Panc1 (cell line): ENCODE data around the gene CEP135. TPM values are rescaled to one million over a fixed set of nuclear protein-coding genes. Genes with fewer than 3 reads are reported as not detected.

Experiments used
- ATAC-seq: fragments of 200-7000 bp; cut with Tn5 transposase; 2 replicates; pipeline ENCODE4 v1.9.1; 2020; ENCODE audit warnings: mild to moderate bottlenecking, moderate library complexity
- BruUV-seq: library from RNA; stranded (reverse); fragments of 400-500 nt; replicated peaks from 2 replicates; lab custom pipeline; 2021; lab: Mats Ljungman, UMichigan
- CTCF ChIA-PET: fragments of 300-600 bp; sonication (Branson Sonifier 250); formaldehyde crosslinking; loops from one replicate; lab custom pipeline; 2022; ENCODE audit warnings: antibody characterized with exemption; lab: Charles Lee
- POLR2A ChIA-PET: fragments of 300-600 bp; sonication (Branson Sonifier 250); formaldehyde crosslinking; loops from one replicate; lab custom pipeline; 2022; ENCODE audit warnings: antibody characterized with exemption; lab: Charles Lee
- DNase-seq: peaks from one replicate; pipeline ENCODE4 v3.0.0-alpha.2; 2010; ENCODE audit warnings: low read depth, low spot score
- H3K27ac ChIP-seq: 2 replicates; pipeline ENCODE4 v1.5.1; 2011; ENCODE audit warnings: mild to moderate bottlenecking, low read length, inconsistent platforms
- H3K27me3 ChIP-seq: fragments of 200-500 bp; sonication (Bioruptor generic); 2 replicates; pipeline ENCODE4 v1.6.0; 2014; ENCODE audit warnings: low read length, inconsistent platforms; ENCODE audit not compliant: control insufficient read depth, insufficient read depth
- H3K36me3 ChIP-seq: fragments of 200-500 bp; sonication (Bioruptor generic); 2 replicates; pipeline ENCODE4 v1.5.1; 2014; ENCODE audit warnings: inconsistent platforms, mild to moderate bottlenecking, low read length, moderate library complexity; ENCODE audit not compliant: control insufficient read depth, insufficient read depth
- H3K4me1 ChIP-seq: 2 replicates; pipeline ENCODE4 v1.5.1; 2011; ENCODE audit warnings: inconsistent platforms, mild to moderate bottlenecking, low read length, moderate library complexity; ENCODE audit not compliant: control insufficient read depth, insufficient read depth
- H3K4me3 ChIP-seq, 2 experiments: 2 replicates each; pipeline ENCODE4 v1.5.1; 2011 to 2012; ENCODE audit warnings: low read depth in 2 of 2, low read length in 2 of 2, mild to moderate bottlenecking in 2 of 2, inconsistent platforms in 1 of 2, moderate library complexity in 1 of 2
- H3K9me3 ChIP-seq: fragments of 200-500 bp; sonication (Bioruptor generic); 2 replicates; pipeline ENCODE4 v1.5.1; 2014; ENCODE audit warnings: low read depth, mild to moderate bottlenecking, inconsistent platforms, low read length, moderate library complexity; ENCODE audit not compliant: control insufficient read depth, insufficient read depth
- POLR2AphosphoS5 ChIP-seq: IDR thresholded peaks from 2 replicates; pipeline ENCODE4 v1.6.1; 2012; ENCODE audit warnings: mild to moderate bottlenecking, low read depth, low read length, moderate library complexity
- SIN3A ChIP-seq: IDR thresholded peaks from 2 replicates; pipeline ENCODE4 v1.6.1; 2012; ENCODE audit warnings: low read depth, mild to moderate bottlenecking, low read length, moderate library complexity, borderline replicate concordance; ENCODE audit not compliant: insufficient read depth
- TCF7L2 ChIP-seq: IDR thresholded peaks from 2 replicates; pipeline ENCODE4 v1.6.1; 2011; ENCODE audit warnings: mild to moderate bottlenecking, low read depth, low read length, inconsistent platforms
- in situ Hi-C: cut with HindIII; loops from 2 replicates; pipeline ENCODE4 v1.10.0; 2016; ENCODE audit warnings: low sequenced_read_pairs, low pct_unique_long_range_greater_than_20kb
- intact Hi-C: fragments of 100-400 bp; cut with micrococcal nuclease; formaldehyde crosslinking; loops from one replicate; pipeline ENCODE4 v1.10.0; 2022; ENCODE audit not compliant: unreplicated experiment
- total RNA-seq: library from RNA; stranded (reverse); gene quantifications from one replicate; pipeline ENCODE4 v1.2.1, GENCODE V29; 2021; ENCODE audit not compliant: unreplicated experiment
- TF ChIP-seq, protein P1 (sequence below): fragments of 450-650 bp; IDR thresholded peaks from 2 replicates; pipeline ENCODE4 v1.5.1; 2017; ENCODE audit warnings: mild to moderate bottlenecking
- TF ChIP-seq, protein P2 (sequence below), 2 experiments: IDR thresholded peaks; 2 replicates each; pipeline ENCODE4 v1.6.1; 2011 to 2012; ENCODE audit warnings: low read depth in 2 of 2, control low read depth in 1 of 2, low read length in 1 of 2, mild to moderate bottlenecking in 1 of 2, moderate library complexity in 1 of 2; ENCODE audit not compliant: insufficient read depth in 1 of 2

The CEP135 gene
- total RNA-seq, 1 experiment from 2014 or later, result 9.5 TPM

DNA sequence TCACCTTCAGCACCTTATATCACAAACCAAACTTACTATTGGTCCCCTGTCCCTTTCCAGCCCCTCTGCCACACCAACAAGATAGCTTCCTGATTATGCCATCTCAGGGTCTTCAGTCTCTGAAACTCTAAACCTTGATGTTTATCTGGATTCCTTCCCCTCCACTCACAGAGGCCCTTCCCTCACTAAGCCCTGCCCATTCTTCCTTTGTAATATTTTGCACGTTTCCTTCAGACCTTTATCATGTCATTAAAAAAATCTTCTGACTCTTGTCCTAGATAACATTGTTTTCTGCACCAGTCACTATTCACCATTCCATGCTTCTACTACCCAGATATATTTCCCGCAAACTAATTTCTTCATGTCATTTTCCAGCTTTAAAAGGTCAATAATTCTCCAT, 17.7 kb upstream of the CEP135 start:
- Histone ChIP-seq H3K4me3 (no peak overlapping the region), H3K4me1 (no peaks in the 10 kb centered on the region), H3K27ac (no peak overlapping the region), H3K27me3 (no peaks in the 10 kb centered on the region), H3K36me3 (no peaks in the 10 kb centered on the region), H3K9me3 (no peaks in the 10 kb centered on the region)
- intact Hi-C loops (no loop called here), in situ Hi-C loops (no loop called here)
- CTCF ChIA-PET, result no interaction called here
- DNase-seq (no peak), ATAC-seq (no peak)
- BruUV-seq, result no TSS peak
- TF ChIP-seq POLR2AphosphoS5 (no peak), TCF7L2 (no peak), SIN3A (no peak)
- TF ChIP-seq, protein P1, sequence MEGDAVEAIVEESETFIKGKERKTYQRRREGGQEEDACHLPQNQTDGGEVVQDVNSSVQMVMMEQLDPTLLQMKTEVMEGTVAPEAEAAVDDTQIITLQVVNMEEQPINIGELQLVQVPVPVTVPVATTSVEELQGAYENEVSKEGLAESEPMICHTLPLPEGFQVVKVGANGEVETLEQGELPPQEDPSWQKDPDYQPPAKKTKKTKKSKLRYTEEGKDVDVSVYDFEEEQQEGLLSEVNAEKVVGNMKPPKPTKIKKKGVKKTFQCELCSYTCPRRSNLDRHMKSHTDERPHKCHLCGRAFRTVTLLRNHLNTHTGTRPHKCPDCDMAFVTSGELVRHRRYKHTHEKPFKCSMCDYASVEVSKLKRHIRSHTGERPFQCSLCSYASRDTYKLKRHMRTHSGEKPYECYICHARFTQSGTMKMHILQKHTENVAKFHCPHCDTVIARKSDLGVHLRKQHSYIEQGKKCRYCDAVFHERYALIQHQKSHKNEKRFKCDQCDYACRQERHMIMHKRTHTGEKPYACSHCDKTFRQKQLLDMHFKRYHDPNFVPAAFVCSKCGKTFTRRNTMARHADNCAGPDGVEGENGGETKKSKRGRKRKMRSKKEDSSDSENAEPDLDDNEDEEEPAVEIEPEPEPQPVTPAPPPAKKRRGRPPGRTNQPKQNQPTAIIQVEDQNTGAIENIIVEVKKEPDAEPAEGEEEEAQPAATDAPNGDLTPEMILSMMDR, result no peak
- TF ChIP-seq, protein P2, sequence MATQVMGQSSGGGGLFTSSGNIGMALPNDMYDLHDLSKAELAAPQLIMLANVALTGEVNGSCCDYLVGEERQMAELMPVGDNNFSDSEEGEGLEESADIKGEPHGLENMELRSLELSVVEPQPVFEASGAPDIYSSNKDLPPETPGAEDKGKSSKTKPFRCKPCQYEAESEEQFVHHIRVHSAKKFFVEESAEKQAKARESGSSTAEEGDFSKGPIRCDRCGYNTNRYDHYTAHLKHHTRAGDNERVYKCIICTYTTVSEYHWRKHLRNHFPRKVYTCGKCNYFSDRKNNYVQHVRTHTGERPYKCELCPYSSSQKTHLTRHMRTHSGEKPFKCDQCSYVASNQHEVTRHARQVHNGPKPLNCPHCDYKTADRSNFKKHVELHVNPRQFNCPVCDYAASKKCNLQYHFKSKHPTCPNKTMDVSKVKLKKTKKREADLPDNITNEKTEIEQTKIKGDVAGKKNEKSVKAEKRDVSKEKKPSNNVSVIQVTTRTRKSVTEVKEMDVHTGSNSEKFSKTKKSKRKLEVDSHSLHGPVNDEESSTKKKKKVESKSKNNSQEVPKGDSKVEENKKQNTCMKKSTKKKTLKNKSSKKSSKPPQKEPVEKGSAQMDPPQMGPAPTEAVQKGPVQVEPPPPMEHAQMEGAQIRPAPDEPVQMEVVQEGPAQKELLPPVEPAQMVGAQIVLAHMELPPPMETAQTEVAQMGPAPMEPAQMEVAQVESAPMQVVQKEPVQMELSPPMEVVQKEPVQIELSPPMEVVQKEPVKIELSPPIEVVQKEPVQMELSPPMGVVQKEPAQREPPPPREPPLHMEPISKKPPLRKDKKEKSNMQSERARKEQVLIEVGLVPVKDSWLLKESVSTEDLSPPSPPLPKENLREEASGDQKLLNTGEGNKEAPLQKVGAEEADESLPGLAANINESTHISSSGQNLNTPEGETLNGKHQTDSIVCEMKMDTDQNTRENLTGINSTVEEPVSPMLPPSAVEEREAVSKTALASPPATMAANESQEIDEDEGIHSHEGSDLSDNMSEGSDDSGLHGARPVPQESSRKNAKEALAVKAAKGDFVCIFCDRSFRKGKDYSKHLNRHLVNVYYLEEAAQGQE (IDR thresholded peaks at IDR 0.05; ENCODE audit: insufficient read depth in 1 of 2, low read depth in 2 of 2, low read length in 1 of 2), result no peak
- POLR2A ChIA-PET, result no interaction called here

DNA sequence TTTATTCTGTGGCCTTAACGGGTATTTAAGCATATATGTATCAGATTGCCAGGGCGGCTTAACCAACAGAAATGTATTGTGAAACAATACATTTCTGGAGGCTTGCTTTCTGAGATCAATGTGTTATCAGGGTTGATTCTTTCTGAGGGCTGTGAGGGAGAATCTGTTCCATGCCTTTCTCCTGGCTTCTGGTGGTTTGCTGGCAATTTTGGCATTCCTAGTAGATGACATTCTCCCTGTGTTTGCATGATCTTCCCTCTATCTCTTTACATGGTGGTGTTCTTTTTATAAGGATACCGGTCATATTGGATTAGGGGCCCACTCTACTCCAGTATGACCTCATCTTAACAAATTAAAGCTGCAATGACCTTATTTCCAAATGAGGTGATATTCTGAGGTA, 16.9 kb upstream of the CEP135 start:
- no peak for ATAC-seq
- Histone ChIP-seq H3K27me3 (no peaks in the 10 kb centered on the region), H3K27ac (no peak overlapping the region), H3K4me1 (no peaks in the 10 kb centered on the region), H3K36me3 (no peaks in the 10 kb centered on the region), H3K4me3 (no peak overlapping the region), H3K9me3 (no peaks in the 10 kb centered on the region)
- intact Hi-C loops (no loop called here), in situ Hi-C loops (no loop called here)
- TF ChIP-seq TCF7L2, result no peak
- TF ChIP-seq, protein P1, result no peak
- no peak for TF ChIP-seq SIN3A
- no TSS peak for BruUV-seq
- POLR2A ChIA-PET, result no interaction called here
- CTCF ChIA-PET, result no interaction called here
- DNase-seq, result no peak
